Measurements from ENCODE around the gene FSTL4.

FSTL4 gene

GRCh38 chr5:133382661-133383579, 229.4 kb downstream of the FSTL4 start:
- DNase-seq: no peak

GRCh38 chr5:133381571-133382365, 230.6 kb downstream of the FSTL4 start:
- DNase-seq: no peak

- DNase-seq: no peak
These were observed 231.3 kb downstream of the FSTL4 start for GRCh38 chr5:133381041-133381440.

GRCh38 chr5:133377736-133378135, 234.6 kb downstream of the FSTL4 start:
- DNase-seq: no peak

GRCh38 chr5:133376986-133377385, 235.4 kb downstream of the FSTL4 start:
- DNase-seq: no peak

- DNase-seq: no peak
These were observed 239.0 kb downstream of the FSTL4 start for GRCh38 chr5:133373121-133373870.

- no peak for DNase-seq
These were observed 239.9 kb downstream of the FSTL4 start for GRCh38 chr5:133372293-133372937.

- DNase-seq: no peak
These were observed 240.8 kb downstream of the FSTL4 start for GRCh38 chr5:133371371-133372155.

- DNase-seq: no peak
These were observed 241.4 kb downstream of the FSTL4 start for GRCh38 chr5:133370904-133371303.

GRCh38 chr5:133370036-133370831, 242.1 kb downstream of the FSTL4 start:
- DNase-seq: no peak

GRCh38 chr5:133368916-133369783, 243.2 kb downstream of the FSTL4 start:
- DNase-seq: no peak

- no peak for DNase-seq
These were observed 244.4 kb downstream of the FSTL4 start for GRCh38 chr5:133367984-133368383.

GRCh38 chr5:133367071-133367786, 245.1 kb downstream of the FSTL4 start:
- no peak for DNase-seq

GRCh38 chr5:133366438-133366837, 245.9 kb downstream of the FSTL4 start:
- DNase-seq: no peak

GRCh38 chr5:133365738-133366137, 246.6 kb downstream of the FSTL4 start:
- DNase-seq: no peak

GRCh38 chr5:133364936-133365707, 247.2 kb downstream of the FSTL4 start:
- DNase-seq: no peak

GRCh38 chr5:133363807-133364587, 248.3 kb downstream of the FSTL4 start:
- DNase-seq: no peak

GRCh38 chr5:133362438-133362837, 249.9 kb downstream of the FSTL4 start:
- no peak for DNase-seq

Measured in NCI-H2081 (cell line).